Keratinocyte (primary cell): ENCODE data around the gene TIMM22.
"Not testable (repeated sequence)": the region's sequence is repeated elsewhere in the genome, so short reads cannot be mapped to it uniquely, and the experiment has no call there.

Source experiments
- CTCF ChIP-seq, 3 experiments: IDR thresholded peaks in 1 of 3; conservative IDR thresholded peaks in 1 of 3; optimal IDR thresholded peaks in 1 of 3; 2 replicates in 2 of 3; 3 replicates in 1 of 3; pipeline versions ENCODE3 to v1.5.1; 2011; ENCODE audit warnings: low read length in 3 of 3, mild to moderate bottlenecking in 3 of 3, moderate library complexity in 2 of 3, control low read depth in 1 of 3, inconsistent platforms in 1 of 3; ENCODE audit not compliant: insufficient read depth in 2 of 3; ENCODE audit errors: extremely low read depth in 1 of 3
- EZH2 ChIP-seq: IDR thresholded peaks from one replicate; pipeline ENCODE4 v1.6.1; 2012; ENCODE audit warnings: inconsistent platforms, mild to moderate bottlenecking, low read length, moderate library complexity

GRCh38 chr17:995324-995723 lies 1.6 kb upstream of the TIMM22 start:
- not testable (repeated sequence) for TF ChIP-seq CTCF (optimal IDR thresholded peaks at IDR 0.05 in 1 of 3, IDR thresholded peaks at IDR 0.05 in 1 of 3, conservative IDR thresholded peaks at IDR 0.05 in 1 of 3; ENCODE audit: extremely low read depth in 1 of 3, insufficient read depth in 2 of 3, low read length in 3 of 3); EZH2
